ENCODE measurements around the gene ATP2C2.

The ATP2C2 gene

DNA sequence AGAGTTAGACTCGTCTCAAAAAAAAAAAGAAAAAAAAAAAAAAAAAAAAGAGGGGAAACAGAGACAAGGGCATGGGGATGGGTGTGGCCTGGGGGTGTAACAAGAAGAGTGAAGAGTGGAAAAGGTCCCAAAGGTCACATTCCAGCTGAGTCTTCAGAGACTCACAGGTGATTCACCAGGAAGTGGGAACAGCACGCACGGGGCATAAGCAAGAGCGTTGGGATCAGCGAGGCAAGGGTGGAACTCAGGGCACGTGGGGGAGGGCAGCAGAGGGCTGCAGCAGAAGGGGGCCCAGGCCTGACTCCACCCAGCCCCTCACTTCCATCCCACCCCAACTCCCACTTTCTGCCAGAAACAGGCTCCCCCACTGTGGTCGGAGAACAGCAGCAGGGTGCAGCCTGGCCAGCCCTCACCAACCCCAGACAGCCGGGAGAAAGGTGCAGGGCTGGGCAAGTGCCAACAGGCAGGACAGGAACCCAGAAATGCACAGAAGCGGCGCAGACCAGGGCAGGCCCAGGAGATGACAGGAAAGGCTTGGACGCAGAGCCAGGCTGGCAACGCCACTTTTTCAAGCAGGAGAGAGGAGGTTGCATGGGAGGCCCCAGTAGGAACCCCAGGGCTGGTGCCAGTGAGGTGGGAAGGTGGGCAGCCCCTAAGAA lies 132.9 kb downstream of the ATP2C2 start:
- H3K4me3 ChIP-seq (ENCODE audit: low read depth, low read length), result no peak overlapping the region
- H3K27ac ChIP-seq (ENCODE audit: low read depth, low read length), result no peak overlapping the region
- H3K9ac ChIP-seq (ENCODE audit: low read length), result no peak overlapping the region
- H3K9me3 ChIP-seq (ENCODE audit: control insufficient read depth, insufficient read depth, low read depth, low read length), result no peaks in the 10 kb centered on the region
- no peaks in the 10 kb centered on the region for H3K27me3 ChIP-seq (ENCODE audit: control insufficient read depth, insufficient read depth, low read length)
- H3K36me3 ChIP-seq (ENCODE audit: control insufficient read depth, insufficient read depth, low read length), result peaks cover 23% of the 10 kb centered on the region
- H3K4me1 ChIP-seq (ENCODE audit: control insufficient read depth, insufficient read depth, low read length), result peaks cover 13% of the 10 kb centered on the region

DNA sequence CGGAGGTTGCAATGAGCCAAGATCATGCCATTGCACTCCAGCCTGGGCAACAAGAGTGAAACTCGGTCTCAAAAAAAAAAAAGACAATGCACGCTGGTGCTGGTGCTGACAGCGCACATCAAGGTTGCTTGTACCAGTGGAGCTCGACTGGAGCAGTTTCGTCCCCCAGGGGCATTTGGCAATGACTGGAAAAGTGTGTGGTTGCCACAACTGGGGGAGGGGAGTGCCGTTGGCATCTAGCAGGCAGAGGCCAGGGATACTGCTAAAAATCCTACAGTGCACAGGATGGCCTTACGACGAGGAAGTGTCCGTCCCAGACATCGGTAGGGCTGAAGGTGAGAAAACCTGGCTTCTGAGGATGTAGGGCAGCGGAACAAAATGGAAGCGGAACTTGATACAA lies 133.7 kb downstream of the ATP2C2 start:
- Histone ChIP-seq H3K9me3 (ENCODE audit: control insufficient read depth, insufficient read depth, low read depth, low read length) (no peaks in the 10 kb centered on the region), H3K9ac (ENCODE audit: low read length) (no peak overlapping the region), H3K27ac (ENCODE audit: low read depth, low read length) (no peak overlapping the region), H3K27me3 (ENCODE audit: control insufficient read depth, insufficient read depth, low read length) (no peaks in the 10 kb centered on the region), H3K4me1 (ENCODE audit: control insufficient read depth, insufficient read depth, low read length) (peaks cover 13% of the 10 kb centered on the region), H3K4me3 (ENCODE audit: low read depth, low read length) (no peak overlapping the region), H3K36me3 (ENCODE audit: control insufficient read depth, insufficient read depth, low read length) (peaks cover 14% of the 10 kb centered on the region)

DNA sequence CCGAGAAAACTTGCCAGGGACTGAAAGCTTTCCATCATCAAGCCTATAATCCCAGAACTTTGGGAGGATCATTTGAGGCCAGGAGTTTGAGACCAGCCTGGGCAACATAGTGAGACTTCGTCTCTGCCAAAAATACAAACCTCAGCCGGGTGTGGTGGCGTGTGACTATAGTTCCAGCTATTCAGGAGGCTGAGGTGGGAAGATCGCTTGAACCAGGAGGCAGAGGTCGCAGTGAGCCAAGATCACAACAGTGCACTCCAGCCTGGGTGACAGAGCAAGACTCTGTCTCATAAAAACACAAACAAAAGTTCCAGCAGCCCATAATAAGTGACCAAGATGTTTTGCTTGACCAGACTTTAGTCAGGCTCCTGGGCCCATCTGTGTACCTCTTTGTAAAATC lies 134.2 kb downstream of the ATP2C2 start:
- Histone ChIP-seq H3K9me3 (ENCODE audit: control insufficient read depth, insufficient read depth, low read depth, low read length) (no peaks in the 10 kb centered on the region), H3K4me3 (ENCODE audit: low read depth, low read length) (no peak overlapping the region), H3K27ac (ENCODE audit: low read depth, low read length) (no peak overlapping the region), H3K36me3 (ENCODE audit: control insufficient read depth, insufficient read depth, low read length) (peaks cover 9% of the 10 kb centered on the region), H3K27me3 (ENCODE audit: control insufficient read depth, insufficient read depth, low read length) (no peaks in the 10 kb centered on the region), H3K4me1 (ENCODE audit: control insufficient read depth, insufficient read depth, low read length) (peaks cover 13% of the 10 kb centered on the region), H3K9ac (ENCODE audit: low read length) (no peak overlapping the region)

DNA sequence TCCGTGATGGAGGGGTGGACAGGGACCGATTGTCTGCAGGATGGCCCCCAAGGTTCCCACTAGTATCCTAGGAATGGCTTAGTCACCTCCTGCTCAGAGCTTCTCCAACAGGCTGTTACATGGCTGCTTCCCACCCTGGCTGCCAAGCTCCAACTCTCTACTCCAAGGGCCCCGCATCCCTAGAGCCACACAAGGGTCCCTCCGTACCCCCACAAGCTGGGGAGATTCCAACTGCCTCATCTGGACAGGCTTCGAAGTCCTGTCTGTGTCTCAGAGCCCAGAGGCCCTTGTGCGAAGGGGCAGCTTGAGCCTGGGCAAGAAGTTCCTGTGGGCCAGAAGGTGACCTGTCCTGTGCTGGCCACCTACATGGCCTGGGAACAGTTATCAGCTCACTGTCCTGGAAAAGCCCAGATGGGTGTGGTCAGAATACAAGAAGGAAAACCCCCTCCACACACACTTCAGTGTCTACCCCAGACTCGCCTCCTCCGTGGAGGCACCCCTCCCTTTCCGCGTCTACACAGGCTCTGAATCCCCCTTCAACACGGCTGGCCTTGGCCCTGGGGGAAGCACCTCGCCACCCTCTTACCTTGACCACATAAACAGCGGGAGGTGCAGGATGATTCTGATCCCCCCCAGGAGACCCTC lies 135.5 kb downstream of the ATP2C2 start:
- peaks cover 15% of the 10 kb centered on the region for H3K4me1 ChIP-seq (ENCODE audit: control insufficient read depth, insufficient read depth, low read length)
- H3K9ac ChIP-seq (ENCODE audit: low read length), result peak overlapping the region; percentile 71
- H3K27me3 ChIP-seq (ENCODE audit: control insufficient read depth, insufficient read depth, low read length), result no peaks in the 10 kb centered on the region
- H3K36me3 ChIP-seq (ENCODE audit: control insufficient read depth, insufficient read depth, low read length), result 0 out of 2 replicates have a peak, but pooled peaks cover under 1% of the 10 kb centered on the region
- H3K9me3 ChIP-seq (ENCODE audit: control insufficient read depth, insufficient read depth, low read depth, low read length), result no peaks in the 10 kb centered on the region
- peak overlapping the region; percentile 99 for H3K4me3 ChIP-seq (ENCODE audit: low read depth, low read length)
- no peak overlapping the region for H3K27ac ChIP-seq (ENCODE audit: low read depth, low read length)

DNA sequence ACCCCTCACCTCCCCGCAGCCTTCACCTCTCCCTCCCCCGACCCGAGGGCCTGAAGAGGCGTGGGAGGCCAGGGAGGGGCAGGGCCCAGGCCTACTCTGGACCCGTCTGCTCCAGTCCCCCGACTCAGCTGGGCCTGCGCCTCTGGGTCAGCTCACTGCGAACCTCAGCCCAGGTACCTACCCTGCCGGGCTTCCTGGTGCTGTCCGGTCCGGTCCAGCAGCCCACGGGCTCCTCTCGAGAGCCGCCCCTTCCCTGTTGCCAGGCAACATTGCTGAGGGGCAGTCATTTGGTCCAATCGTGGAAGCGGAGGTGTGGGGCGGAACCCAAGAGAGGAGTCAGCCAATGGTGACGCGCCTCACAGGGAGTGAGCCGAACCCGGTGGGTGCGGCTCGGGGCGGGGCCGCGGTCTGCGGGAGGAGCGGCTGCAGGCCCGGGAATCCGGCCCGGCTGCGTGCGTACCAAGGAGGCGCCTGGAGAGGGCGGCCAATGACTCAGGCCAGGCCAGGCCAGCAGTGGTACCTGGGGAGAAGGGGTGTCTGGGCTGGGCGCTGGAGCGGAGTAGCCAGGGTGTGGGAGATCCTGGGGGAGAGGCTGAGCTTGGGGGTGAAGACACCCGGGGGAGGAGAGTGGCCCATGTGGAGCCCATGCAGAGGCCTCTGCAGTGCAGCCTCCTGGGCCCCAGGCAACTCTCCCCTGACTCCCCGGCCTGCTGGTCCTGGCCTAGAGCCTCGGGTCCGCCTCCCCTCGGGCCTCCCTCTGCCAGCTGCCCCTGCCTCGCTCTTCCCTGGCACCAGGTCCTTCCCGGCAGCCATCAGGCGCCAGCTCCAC lies 136.3 kb downstream of the ATP2C2 start, which contains the start of gene MEAK7:
TSS of gene MEAK7 (minus strand) at position 240 of the 829 bp plus-strand sequence. CDS start 6,573 bp downstream, outside the sequence.
- H3K4me1 ChIP-seq (ENCODE audit: control insufficient read depth, insufficient read depth, low read length), result peaks cover 22% of the 10 kb centered on the region
- peak within 1 kb of the TSS; percentile 75 for H3K27ac ChIP-seq (ENCODE audit: low read depth, low read length)
- peak within 1 kb of the TSS; percentile 82 for H3K9ac ChIP-seq (ENCODE audit: low read length)
- H3K27me3 ChIP-seq (ENCODE audit: control insufficient read depth, insufficient read depth, low read length), result no peaks in the 10 kb centered on the region
- no peaks in the 10 kb centered on the region for H3K9me3 ChIP-seq (ENCODE audit: control insufficient read depth, insufficient read depth, low read depth, low read length)
- no peaks in the 10 kb centered on the region for H3K36me3 ChIP-seq (ENCODE audit: control insufficient read depth, insufficient read depth, low read length)
- peak within 1 kb of the TSS; percentile 99 for H3K4me3 ChIP-seq (ENCODE audit: low read depth, low read length)

DNA sequence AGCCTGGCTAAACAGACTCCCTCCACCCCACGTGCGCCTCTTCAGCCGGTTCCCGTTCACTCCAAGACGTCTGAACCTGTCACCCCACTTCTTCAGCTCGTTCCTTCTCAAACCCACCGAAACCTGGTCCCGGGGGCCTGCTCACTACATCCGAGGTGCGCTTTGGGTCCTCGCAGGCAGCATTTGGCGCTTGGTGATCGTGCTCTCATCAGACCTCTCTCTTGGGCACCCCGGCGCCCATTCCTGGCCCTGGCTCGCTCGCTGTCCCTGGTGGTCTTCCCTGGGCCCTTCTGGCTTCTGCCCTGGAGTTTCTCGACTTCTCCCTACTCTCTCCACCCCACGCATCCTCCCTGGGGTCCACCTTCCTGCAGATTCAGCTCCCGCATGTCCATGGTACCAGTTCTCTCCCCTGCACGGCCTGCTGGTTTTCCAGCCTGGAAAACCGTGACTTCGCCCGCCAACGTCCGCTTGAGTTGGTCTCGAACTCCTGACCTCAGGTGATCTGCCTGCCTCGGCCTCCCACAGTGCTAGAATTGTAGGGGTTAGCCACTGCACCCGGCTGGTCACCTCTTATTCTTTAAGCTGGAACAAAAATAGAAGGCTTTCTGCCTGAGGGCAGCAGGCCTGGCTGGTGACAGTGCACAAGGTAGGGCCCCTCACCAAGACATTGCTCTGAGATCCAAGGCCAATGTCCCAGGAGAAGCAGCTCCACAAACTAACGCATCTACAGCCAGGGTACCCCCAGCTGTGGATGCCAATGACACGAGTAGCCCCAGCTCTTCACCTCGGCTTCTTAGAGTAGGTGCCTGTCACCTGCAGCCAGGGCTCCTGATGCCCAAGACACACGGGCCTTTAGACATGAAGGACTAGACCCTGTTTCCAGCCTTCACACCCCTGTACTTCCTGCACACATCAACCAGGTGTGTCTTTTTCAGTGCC lies 137.2 kb downstream of the ATP2C2 start:
- Histone ChIP-seq H3K27ac (ENCODE audit: low read depth, low read length) (peak overlapping the region; percentile 75), H3K4me3 (ENCODE audit: low read depth, low read length) (peak overlapping the region; percentile 99), H3K4me1 (ENCODE audit: control insufficient read depth, insufficient read depth, low read length) (peaks cover 25% of the 10 kb centered on the region), H3K27me3 (ENCODE audit: control insufficient read depth, insufficient read depth, low read length) (no peaks in the 10 kb centered on the region), H3K9me3 (ENCODE audit: control insufficient read depth, insufficient read depth, low read depth, low read length) (no peaks in the 10 kb centered on the region), H3K36me3 (ENCODE audit: control insufficient read depth, insufficient read depth, low read length) (no peaks in the 10 kb centered on the region), H3K9ac (ENCODE audit: low read length) (peak overlapping the region; percentile 72)

DNA sequence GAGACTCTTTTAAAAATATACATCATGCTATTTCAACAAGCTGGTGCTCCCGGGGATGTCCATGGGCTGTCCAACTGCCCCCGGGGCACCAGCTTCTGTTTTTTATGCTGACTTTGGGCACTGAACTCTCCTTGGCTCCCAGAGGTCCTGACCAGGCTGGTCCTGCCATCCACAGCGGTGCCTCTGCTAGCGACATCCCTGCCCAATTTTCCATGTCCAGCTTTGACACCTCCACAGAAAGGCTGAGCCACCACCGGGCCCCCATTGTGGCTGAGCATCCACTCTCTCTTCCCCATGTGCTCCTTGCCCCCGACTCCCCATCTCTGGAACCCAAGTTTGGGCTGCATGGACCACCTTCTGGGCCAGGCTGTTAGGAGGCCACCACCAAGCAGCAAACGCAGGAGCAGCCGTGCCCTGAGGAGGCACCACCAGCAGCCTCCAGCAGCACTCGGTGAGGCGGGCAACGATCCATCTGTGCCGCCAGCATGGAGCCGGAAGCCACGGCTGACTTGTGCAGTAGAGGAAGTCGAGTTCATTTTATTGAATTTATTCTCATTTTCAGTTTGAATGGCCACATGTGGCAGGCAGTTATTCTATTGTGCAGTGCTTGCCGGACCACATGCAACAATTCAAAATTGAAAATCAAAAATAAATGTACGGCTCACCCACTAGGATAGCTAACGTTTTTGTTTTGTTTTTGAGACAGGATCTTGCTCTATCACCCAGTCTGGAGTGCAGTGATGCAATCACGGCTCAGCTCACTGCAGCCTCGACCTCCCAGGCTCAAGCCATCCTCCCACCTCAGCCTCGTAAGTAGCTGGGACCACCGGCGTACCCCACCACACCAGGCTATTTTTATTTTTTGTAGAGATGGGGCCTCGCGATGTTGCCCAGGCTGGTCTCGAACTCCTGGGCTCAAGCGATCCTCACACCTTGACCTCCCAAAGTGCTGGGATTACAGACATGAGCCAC lies 139.0 kb downstream of the ATP2C2 start:
- no peaks in the 10 kb centered on the region for H3K9me3 ChIP-seq (ENCODE audit: control insufficient read depth, insufficient read depth, low read depth, low read length)

DNA sequence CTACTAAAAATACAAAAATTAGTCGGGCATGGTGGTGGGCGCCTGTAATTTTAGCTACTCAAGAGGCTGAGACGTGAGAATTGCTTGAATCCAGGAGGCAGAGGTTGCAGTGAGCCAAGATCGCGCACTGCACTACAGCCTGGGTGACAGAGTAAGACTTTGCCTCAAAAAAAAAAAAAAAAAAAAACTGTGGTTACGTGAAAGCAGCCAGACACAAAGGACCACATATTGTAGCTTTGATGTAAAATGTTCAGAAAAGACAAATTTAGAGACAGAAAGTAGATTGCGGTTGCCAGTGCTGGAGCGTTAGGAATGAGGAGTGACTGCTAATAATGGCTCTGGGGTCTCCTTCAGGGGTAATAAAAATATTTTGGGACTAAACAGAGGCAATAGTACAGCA lies 140.2 kb downstream of the ATP2C2 start:
- Histone ChIP-seq H3K27me3 (ENCODE audit: control insufficient read depth, insufficient read depth, low read length) (no peaks in the 10 kb centered on the region), H3K9ac (ENCODE audit: low read length) (no peak overlapping the region), H3K36me3 (ENCODE audit: control insufficient read depth, insufficient read depth, low read length) (no peaks in the 10 kb centered on the region), H3K27ac (ENCODE audit: low read depth, low read length) (no peak overlapping the region), H3K4me3 (ENCODE audit: low read depth, low read length) (no peak overlapping the region), H3K9me3 (ENCODE audit: control insufficient read depth, insufficient read depth, low read depth, low read length) (no peaks in the 10 kb centered on the region), H3K4me1 (ENCODE audit: control insufficient read depth, insufficient read depth, low read length) (peaks cover 28% of the 10 kb centered on the region)

More for the DNA sequence above, 139.0 kb downstream of the ATP2C2 start:
- no peaks in the 10 kb centered on the region for H3K36me3 ChIP-seq (ENCODE audit: control insufficient read depth, insufficient read depth, low read length)
- H3K27me3 ChIP-seq (ENCODE audit: control insufficient read depth, insufficient read depth, low read length), result no peaks in the 10 kb centered on the region
- no peak overlapping the region for H3K4me3 ChIP-seq (ENCODE audit: low read depth, low read length)
- no peak overlapping the region for H3K9ac ChIP-seq (ENCODE audit: low read length)
- no peak overlapping the region for H3K27ac ChIP-seq (ENCODE audit: low read depth, low read length)
- H3K4me1 ChIP-seq (ENCODE audit: control insufficient read depth, insufficient read depth, low read length), result peaks cover 29% of the 10 kb centered on the region

DNA sequence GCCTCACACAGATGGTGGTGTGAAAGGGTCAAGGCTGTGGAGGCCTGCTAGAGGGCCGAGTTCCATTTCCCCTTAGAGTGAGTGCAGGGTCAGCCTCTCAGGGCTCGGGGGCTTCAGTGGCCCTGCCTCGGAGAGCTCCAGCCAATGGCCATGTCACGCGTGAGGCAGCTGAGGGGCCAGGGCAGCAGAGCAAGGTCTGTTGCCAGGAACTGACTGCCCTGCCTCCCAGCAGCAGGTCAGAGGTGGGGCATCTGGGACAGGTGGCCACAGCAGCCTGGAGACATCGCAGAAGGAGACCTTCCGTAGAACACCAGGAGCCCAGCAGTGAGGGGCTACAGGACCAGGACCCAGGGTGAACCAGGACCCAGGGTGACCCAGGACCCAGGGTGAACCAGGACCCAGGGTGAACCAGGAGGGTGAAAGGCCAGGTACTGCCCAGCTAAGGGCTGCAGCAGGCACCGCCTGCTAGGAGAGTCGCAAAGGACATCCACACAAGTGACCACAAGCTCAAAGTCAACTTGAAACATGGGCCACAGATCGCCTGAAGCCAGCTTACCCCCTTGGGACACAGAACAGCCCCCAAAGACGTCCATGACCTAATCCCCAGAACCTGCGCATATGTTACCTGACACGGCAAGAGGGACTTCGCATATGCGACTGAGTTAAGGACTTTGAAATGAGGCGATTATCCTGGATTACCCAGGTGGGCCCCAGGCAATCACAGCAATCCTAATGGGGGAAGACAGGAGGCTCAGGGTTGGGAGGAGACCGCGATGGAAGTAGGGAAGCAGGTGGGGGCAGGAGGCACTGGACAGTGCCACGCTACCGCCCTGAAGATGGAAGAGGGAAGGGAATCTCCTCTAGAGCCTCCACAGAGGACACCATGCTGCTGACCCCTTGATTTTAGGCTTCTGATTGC lies 141.0 kb downstream of the ATP2C2 start:
- peaks cover 23% of the 10 kb centered on the region for H3K4me1 ChIP-seq (ENCODE audit: control insufficient read depth, insufficient read depth, low read length)
- no peaks in the 10 kb centered on the region for H3K27me3 ChIP-seq (ENCODE audit: control insufficient read depth, insufficient read depth, low read length)
- no peaks in the 10 kb centered on the region for H3K36me3 ChIP-seq (ENCODE audit: control insufficient read depth, insufficient read depth, low read length)
- H3K9me3 ChIP-seq (ENCODE audit: control insufficient read depth, insufficient read depth, low read depth, low read length), result no peaks in the 10 kb centered on the region
- H3K9ac ChIP-seq (ENCODE audit: low read length), result peak overlapping the region; percentile 55
- H3K4me3 ChIP-seq (ENCODE audit: low read depth, low read length), result no peak overlapping the region
- no peak overlapping the region for H3K27ac ChIP-seq (ENCODE audit: low read depth, low read length)
